WTC11 (cell line): Measurements from ENCODE around the gene ZBTB7C. TPM values are rescaled to one million over a fixed set of nuclear protein-coding genes. Genes with fewer than 3 reads are reported as not detected.

ENCODE experiments used
- ATAC-seq: fragments of 200-7000 bp; cut with Tn5 transposase; 2 replicates; pipeline ENCODE4 v1.10.0; 2021; ENCODE audit warnings: mild to moderate bottlenecking, moderate library complexity
- CTCF ChIA-PET: fragments of 300-600 bp; sonication (Branson Sonifier 250); formaldehyde crosslinking; loops from one replicate; lab custom pipeline; 2021; ENCODE audit warnings: antibody characterized with exemption; lab: Charles Lee
- POLR2A ChIA-PET: fragments of 350-600 bp; sonication (Branson Sonifier 250); formaldehyde crosslinking; loops from one replicate; lab custom pipeline; 2021; ENCODE audit warnings: antibody characterized with exemption; lab: Charles Lee
- DNase-seq: peaks from one replicate; pipeline ENCODE4 v3.0.0; 2021; ENCODE audit warnings: low spot score
- H3K27ac Mint-ChIP-seq: 2 replicates; pipeline ENCODE4 v1.8.0; 2021; ENCODE audit warnings: mixed read lengths
- H3K27me3 Mint-ChIP-seq: 2 replicates; pipeline ENCODE4 v1.8.0; 2021; ENCODE audit warnings: low read depth, mild to moderate bottlenecking, moderate library complexity, mixed read lengths
- H3K36me3 Mint-ChIP-seq: 2 replicates; pipeline ENCODE4 v1.8.0; 2021; ENCODE audit warnings: mixed read lengths
- H3K4me1 Mint-ChIP-seq: 2 replicates; pipeline ENCODE4 v1.8.0; 2022; ENCODE audit warnings: mixed read lengths
- H3K4me3 Mint-ChIP-seq: 2 replicates; pipeline ENCODE4 v1.8.0; 2021; ENCODE audit warnings: mild to moderate bottlenecking, moderate library complexity, mixed read lengths
- H3K9me3 Mint-ChIP-seq: 2 replicates; pipeline ENCODE4 v1.8.0; 2021; ENCODE audit warnings: mixed read lengths
- ATF2 ChIP-seq: sonication (generic); formaldehyde crosslinking; IDR thresholded peaks from 2 replicates; pipeline ENCODE4 v1.8.1; 2022; ENCODE audit warnings: low read depth, missing genetic modification reagents, borderline replicate concordance
- CREM ChIP-seq: sonication (generic); formaldehyde crosslinking; IDR thresholded peaks from 2 replicates; pipeline ENCODE4 v1.8.1; 2022; ENCODE audit warnings: mild to moderate bottlenecking, missing genetic modification reagents, moderate library complexity
- CTCF ChIP-seq: fragments of 200-600 bp; IDR thresholded peaks from 2 replicates; pipeline ENCODE4 v1.8.0; 2022; ENCODE audit warnings: antibody characterized with exemption
- ERG ChIP-seq: fragments of 250-450 bp; sonication (Bioruptor Pico); IDR thresholded peaks from 2 replicates; pipeline ENCODE4 v1.8.0; 2021; ENCODE audit warnings: mild to moderate bottlenecking
- ETV6 ChIP-seq: sonication (generic); formaldehyde crosslinking; IDR thresholded peaks from 2 replicates; pipeline ENCODE4 v1.8.1; 2022; ENCODE audit warnings: mild to moderate bottlenecking, missing genetic modification reagents
- FOXP1 ChIP-seq: sonication (generic); formaldehyde crosslinking; IDR thresholded peaks from 2 replicates; pipeline ENCODE4 v1.8.0; 2022; ENCODE audit warnings: missing genetic modification reagents, mild to moderate bottlenecking, moderate library complexity, borderline replicate concordance
- HMGXB4 ChIP-seq: sonication (generic); formaldehyde crosslinking; IDR thresholded peaks from 2 replicates; pipeline ENCODE4 v1.8.1; 2023; ENCODE audit warnings: mild to moderate bottlenecking, moderate library complexity, missing genetic modification reagents
- IRF1 ChIP-seq: sonication (generic); formaldehyde crosslinking; IDR thresholded peaks from 2 replicates; pipeline ENCODE4 v1.8.0; 2023; ENCODE audit warnings: missing genetic modification reagents
- JUN ChIP-seq: sonication (generic); formaldehyde crosslinking; IDR thresholded peaks from 2 replicates; pipeline ENCODE4 v1.8.0; 2023; ENCODE audit warnings: mild to moderate bottlenecking, missing genetic modification reagents
- MAX ChIP-seq: sonication (generic); formaldehyde crosslinking; IDR thresholded peaks from 2 replicates; pipeline ENCODE4 v1.8.0; 2022; ENCODE audit warnings: mild to moderate bottlenecking, missing genetic modification reagents
- NR1H2 ChIP-seq: sonication (generic); formaldehyde crosslinking; IDR thresholded peaks from 2 replicates; pipeline ENCODE4 v1.9.0; 2021; ENCODE audit warnings: mild to moderate bottlenecking, moderate library complexity, missing genetic modification reagents
- NR2C2 ChIP-seq: sonication (generic); formaldehyde crosslinking; IDR thresholded peaks from 2 replicates; pipeline ENCODE4 v1.8.0; 2022; ENCODE audit warnings: mild to moderate bottlenecking, missing genetic modification reagents
- OVOL2 ChIP-seq: fragments of 250-450 bp; sonication (Bioruptor Pico); IDR thresholded peaks from 2 replicates; pipeline ENCODE4 v1.9.0; 2021; ENCODE audit warnings: mild to moderate bottlenecking, borderline replicate concordance
- PRRX2 ChIP-seq: fragments of 250-450 bp; sonication (Bioruptor Pico); IDR thresholded peaks from 2 replicates; pipeline ENCODE4 v1.8.0; 2021; ENCODE audit warnings: mild to moderate bottlenecking
- RORB ChIP-seq: fragments of 250-450 bp; sonication (Bioruptor Pico); IDR thresholded peaks from 2 replicates; pipeline ENCODE4 v1.9.0; 2021; ENCODE audit warnings: mild to moderate bottlenecking
- SMAD4 ChIP-seq: sonication (generic); formaldehyde crosslinking; IDR thresholded peaks from 2 replicates; pipeline ENCODE4 v1.8.0; 2022; ENCODE audit warnings: mild to moderate bottlenecking, missing genetic modification reagents
- TP53 ChIP-seq: sonication (generic); formaldehyde crosslinking; IDR thresholded peaks from 2 replicates; pipeline ENCODE4 v1.8.1; 2023; ENCODE audit warnings: mild to moderate bottlenecking, missing genetic modification reagents
- USF2 ChIP-seq: sonication (generic); formaldehyde crosslinking; IDR thresholded peaks from 2 replicates; pipeline ENCODE4 v1.8.1; 2023; ENCODE audit warnings: mild to moderate bottlenecking, missing genetic modification reagents, moderate library complexity
- ZBTB21 ChIP-seq: sonication (generic); formaldehyde crosslinking; IDR thresholded peaks from 2 replicates; pipeline ENCODE4 v1.8.1; 2023; ENCODE audit warnings: mild to moderate bottlenecking, missing genetic modification reagents, borderline replicate concordance
- ZNF219 ChIP-seq: sonication (generic); formaldehyde crosslinking; IDR thresholded peaks from 2 replicates; pipeline ENCODE4 v1.8.0; 2023; ENCODE audit warnings: missing genetic modification reagents, mild to moderate bottlenecking, borderline replicate concordance
- ZNF232 ChIP-seq: sonication (generic); formaldehyde crosslinking; IDR thresholded peaks from 2 replicates; pipeline ENCODE4 v1.8.0; 2022; ENCODE audit warnings: mild to moderate bottlenecking, missing genetic modification reagents
- ZNF281 ChIP-seq: sonication (generic); formaldehyde crosslinking; IDR thresholded peaks from 2 replicates; pipeline ENCODE4 v1.8.0; 2023; ENCODE audit warnings: mild to moderate bottlenecking, missing genetic modification reagents
- ZNF317 ChIP-seq: sonication (generic); formaldehyde crosslinking; IDR thresholded peaks from 2 replicates; pipeline ENCODE4 v1.8.1; 2023; ENCODE audit warnings: low read depth, mild to moderate bottlenecking, moderate library complexity, missing genetic modification reagents, borderline replicate concordance
- ZNF396 ChIP-seq: fragments of 250-450 bp; sonication (Bioruptor Pico); IDR thresholded peaks from 2 replicates; pipeline ENCODE4 v1.8.0; 2021; ENCODE audit warnings: mild to moderate bottlenecking, moderate library complexity, borderline replicate concordance
- total RNA-seq: library from RNA; stranded (reverse); gene quantifications from 3 replicates; pipeline ENCODE4 v1.2.3, GENCODE V29; 2021

Gene ZBTB7C
- total RNA-seq, 1 experiment from 2014 or later: 0.48 TPM

- TF ChIP-seq ZNF281: no peak
- no peak for TF ChIP-seq MAX
- no peak for TF ChIP-seq FOXP1 (CRISPR knock-in tag)
- TF ChIP-seq ZNF232 (CRISPR knock-in tag): no peak
- no peak for TF ChIP-seq JUN (CRISPR knock-in tag)
- TF ChIP-seq SMAD4 (CRISPR knock-in tag): no peak
- no peak for TF ChIP-seq ZNF317 (CRISPR knock-in tag)
- TF ChIP-seq ZNF219 (CRISPR knock-in tag): no peak
- no peak for TF ChIP-seq ERG (CRISPR knock-in tag)
- TF ChIP-seq, all 79 proteins: peak for 0
- Mint-ChIP-seq H3K4me3 (no peak overlapping the region), H3K4me1 (peaks cover 9% of the 10 kb centered on the region), H3K9me3 (no peaks in the 10 kb centered on the region), H3K27ac (no peak overlapping the region), H3K36me3 (no peaks in the 10 kb centered on the region), H3K27me3 (no peaks in the 10 kb centered on the region; the same call in 1 of the 2 replicates)
- CTCF ChIA-PET: interaction anchor here (1.1 kb wide), 1 partner anchor 48 kb away, joined by 3 read pairs; no protein-coding TSS in a partner anchor
- POLR2A ChIA-PET: no interaction called here
- DNase-seq (no peak), ATAC-seq (no peak)
Measured at GRCh38 chr18:48278081-48278480, 131.1 kb downstream of the ZBTB7C start.

- no peak for ATAC-seq
- H3K27me3 Mint-ChIP-seq: no peaks in the 10 kb centered on the region; the same call in none of the 2 replicates
- peaks cover 9% of the 10 kb centered on the region for H3K4me1 Mint-ChIP-seq
- ChIA-PET CTCF (interaction anchor here (0.6 to 1.7 kb wide), 3 partner anchors 21 to 171 kb away, joined by 3 to 12 read pairs (median 3); no protein-coding TSS in a partner anchor), POLR2A (interaction anchor here (1.4 kb wide), 1 partner anchor 21 kb away, joined by 3 read pairs; no protein-coding TSS in a partner anchor)
- no peak overlapping the region for H3K4me3 Mint-ChIP-seq
- no peak overlapping the region for H3K27ac Mint-ChIP-seq
- TF ChIP-seq OVOL2 (CRISPR knock-in tag) (no peak), NR2C2 (no peak), CREM (CRISPR knock-in tag) (no peak), RORB (CRISPR knock-in tag) (no peak), TP53 (CRISPR knock-in tag) (no peak), PRRX2 (CRISPR knock-in tag) (no peak), HMGXB4 (CRISPR knock-in tag) (no peak), IRF1 (CRISPR knock-in tag) (no peak), ETV6 (CRISPR knock-in tag) (no peak), NR1H2 (no peak), ZBTB21 (CRISPR knock-in tag) (no peak), ZNF396 (CRISPR knock-in tag) (no peak), ATF2 (no peak), CTCF (no peak), USF2 (CRISPR knock-in tag) (no peak)
- H3K9me3 Mint-ChIP-seq: peaks cover 4% of the 10 kb centered on the region; the same call in 1 of the 2 replicates
- no peak for DNase-seq
- H3K36me3 Mint-ChIP-seq: no peaks in the 10 kb centered on the region
Measured at GRCh38 chr18:48274301-48274700, 134.9 kb downstream of the ZBTB7C start.
